RPMI8226 (cell line): ENCODE data around the gene SERPINA12.
"Not testable (repeated sequence)": the region's sequence is repeated elsewhere in the genome, so short reads cannot be mapped to it uniquely, and the experiment has no call there.

ENCODE experiments used
- DNase-seq: peaks from one replicate; pipeline ENCODE4 v3.0.0-alpha.2; 2015

SERPINA12 gene

GRCh38 chr14:94535506-94535905 lies 26.2 kb upstream of the SERPINA12 start:
- no peak for DNase-seq

GRCh38 chr14:94532447-94532846 lies 23.2 kb upstream of the SERPINA12 start:
- no peak for DNase-seq

DNA sequence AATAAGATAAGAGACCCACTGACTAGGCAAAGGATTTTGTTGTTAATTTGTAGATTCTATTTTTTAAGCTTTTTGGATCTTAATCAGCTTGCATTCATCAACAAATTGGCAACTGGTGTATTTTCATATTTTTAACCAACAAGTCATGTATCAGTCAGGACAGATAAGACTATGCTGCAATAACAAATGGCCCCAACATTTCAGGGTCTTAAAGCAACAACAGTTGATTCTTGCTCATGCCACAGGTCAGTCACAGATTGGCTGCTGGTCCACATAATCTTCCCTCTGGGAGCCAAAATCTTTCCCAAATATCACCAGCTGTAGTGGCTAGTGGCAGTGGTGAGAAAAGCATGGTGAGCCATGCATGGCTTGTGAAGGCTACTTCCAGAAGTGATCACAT lies 21.9 kb upstream of the SERPINA12 start:
- DNase-seq: no peak

DNA sequence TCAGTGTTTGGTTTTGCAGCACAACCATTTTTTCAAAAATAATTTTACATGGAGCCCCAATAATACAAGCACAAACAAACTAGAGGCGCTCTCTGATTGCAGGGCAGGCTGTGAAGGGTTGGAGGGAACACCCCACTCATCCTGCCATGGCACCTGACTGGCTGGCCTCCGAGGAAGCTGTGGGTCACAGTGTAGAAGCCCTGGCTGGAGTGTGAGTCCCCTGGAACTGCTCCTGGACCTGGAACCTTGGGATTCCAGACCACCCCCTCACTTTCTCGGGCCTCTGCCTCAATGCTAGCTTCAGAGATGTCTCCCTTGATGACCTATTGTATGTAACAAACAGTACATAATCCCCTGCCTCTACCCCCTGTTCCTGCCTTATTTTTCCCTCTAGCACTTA lies 14.8 kb upstream of the SERPINA12 start:
- DNase-seq: no peak

DNA sequence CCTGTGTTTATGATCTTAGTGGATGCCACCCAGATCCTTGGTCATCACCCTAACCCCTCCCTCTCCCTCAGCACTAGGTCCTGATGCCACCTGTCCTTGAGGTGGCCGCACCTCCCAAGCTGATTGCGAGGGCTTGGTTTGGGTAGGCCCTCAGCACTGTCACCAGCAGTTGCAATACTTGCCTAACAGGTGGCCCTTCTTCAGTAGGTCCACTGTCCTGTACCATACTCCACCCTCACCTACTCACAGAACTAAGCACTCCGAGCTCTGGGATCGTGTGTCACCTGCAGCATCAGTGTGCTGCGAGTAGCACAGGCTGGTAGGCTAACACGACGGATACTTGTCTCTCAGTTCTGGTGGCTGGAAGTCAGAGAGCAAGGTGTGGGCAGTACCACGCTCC lies 14.0 kb upstream of the SERPINA12 start:
- DNase-seq: no peak

DNA sequence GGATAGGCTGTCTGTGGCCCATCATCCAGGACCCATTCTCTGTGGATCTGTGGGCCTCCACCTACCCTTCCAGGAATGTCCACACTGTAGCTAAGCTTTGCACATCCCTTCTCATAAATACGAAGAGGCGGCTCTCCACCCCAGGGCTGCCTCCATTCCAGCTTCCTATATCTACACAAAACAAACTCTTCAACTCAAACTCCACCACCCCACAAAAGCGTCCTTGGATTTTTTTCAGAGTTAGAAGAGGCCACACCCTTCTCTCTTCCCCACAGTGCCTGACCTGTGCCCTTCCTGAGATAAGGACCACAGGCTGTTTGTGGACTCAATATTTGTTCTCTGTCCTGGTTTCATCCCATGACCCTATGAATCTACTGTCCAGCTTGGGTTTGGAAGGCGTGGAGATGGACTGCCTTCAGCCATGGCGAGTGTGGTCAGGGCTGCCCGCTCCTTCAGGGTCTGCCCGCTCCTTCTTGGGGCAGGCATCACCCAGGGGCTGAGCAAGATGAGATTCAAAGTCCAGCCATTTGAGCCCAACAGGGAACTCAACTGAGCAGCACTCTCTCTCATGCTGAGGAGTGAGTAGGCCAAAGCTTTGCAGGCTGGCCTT lies 13.0 kb upstream of the SERPINA12 start:
- no peak for DNase-seq

DNA sequence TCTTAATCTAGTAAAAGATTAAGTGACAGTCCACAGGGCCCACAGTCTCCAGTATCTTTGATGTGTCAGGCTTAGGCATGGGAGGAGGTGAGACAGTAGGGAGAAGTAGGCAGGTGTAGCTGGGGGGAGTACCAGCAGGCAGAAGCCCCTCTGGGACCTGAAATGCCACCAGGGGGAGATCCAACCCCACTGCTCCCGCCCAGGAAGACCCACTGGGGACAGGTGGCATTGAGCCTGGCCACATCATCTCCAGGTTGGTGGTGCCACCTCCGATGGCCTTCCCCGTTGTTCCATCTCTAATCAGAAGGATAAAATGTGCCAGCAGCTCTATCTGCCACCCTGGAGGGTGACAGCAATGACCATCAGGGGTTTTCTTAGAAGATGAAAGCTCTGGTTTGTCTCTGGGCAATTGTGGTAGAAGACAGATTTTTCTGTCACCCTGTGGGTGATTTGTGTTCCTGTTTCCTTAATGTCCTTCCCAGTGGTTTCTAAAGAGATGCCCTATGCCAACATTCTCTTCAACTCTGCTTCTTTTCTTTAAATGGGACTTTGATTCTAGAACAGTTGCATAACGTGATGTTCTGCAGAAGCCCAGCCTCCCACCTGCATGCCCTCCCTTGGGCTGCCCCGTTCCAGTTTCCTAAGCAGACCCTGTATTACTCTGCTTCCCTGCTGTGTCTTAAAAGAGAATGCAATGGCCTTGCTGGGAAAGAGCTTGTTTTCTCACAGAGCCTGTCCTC lies 12.3 kb upstream of the SERPINA12 start:
- DNase-seq: no peak

GRCh38 chr14:94517641-94518257 lies 8.5 kb upstream of the SERPINA12 start:
- DNase-seq: no peak

- no peak for DNase-seq
Measured at GRCh38 chr14:94517248-94517640, 8.0 kb upstream of the SERPINA12 start.

DNA sequence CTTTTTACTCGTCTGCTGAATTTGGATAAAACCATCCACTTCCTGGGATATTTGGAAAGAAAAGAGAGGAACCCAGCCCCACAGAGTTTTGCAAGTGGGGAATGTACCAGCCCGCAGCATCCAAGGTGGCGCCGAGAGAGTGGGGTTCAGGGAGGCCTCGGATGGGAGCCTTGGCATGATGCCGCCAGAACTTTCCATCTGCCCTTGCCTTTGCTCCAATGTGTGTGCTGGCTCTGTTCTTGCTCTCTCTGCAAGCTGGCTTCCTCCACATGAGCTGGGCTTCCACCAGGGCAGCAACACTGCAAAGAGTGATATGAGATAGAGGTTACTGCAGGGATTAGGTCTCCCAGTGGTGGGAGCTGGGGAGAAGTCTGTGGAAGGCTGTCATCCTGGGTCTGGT lies 6.6 kb upstream of the SERPINA12 start:
- no peak for DNase-seq

GRCh38 chr14:94515426-94515825 lies 6.2 kb upstream of the SERPINA12 start:
- DNase-seq: no peak

GRCh38 chr14:94514351-94514750 lies 5.1 kb upstream of the SERPINA12 start:
- DNase-seq: no peak

DNA sequence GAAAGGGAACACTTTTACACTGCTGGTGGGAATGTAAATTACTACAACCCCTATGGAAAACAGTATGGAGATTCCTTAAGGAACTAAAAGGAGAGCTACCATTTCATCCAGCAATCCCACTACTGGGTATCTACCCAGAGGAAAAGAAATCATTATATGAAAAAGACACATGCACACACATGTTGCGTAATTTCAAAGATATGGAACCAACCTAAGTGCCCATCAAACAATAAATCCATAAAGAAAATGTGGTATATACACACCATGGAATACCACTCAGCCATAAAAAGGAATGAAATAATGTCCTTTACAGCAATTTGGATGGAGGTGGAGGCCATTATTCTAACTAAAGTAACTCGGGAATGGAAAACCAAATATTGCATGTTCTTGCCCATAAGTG lies 1.2 kb upstream of the SERPINA12 start:
- DNase-seq: not testable (repeated sequence)

- DNase-seq: no peak
Measured at GRCh38 chr14:94505641-94506040, 3.6 kb downstream of the SERPINA12 start.

DNA sequence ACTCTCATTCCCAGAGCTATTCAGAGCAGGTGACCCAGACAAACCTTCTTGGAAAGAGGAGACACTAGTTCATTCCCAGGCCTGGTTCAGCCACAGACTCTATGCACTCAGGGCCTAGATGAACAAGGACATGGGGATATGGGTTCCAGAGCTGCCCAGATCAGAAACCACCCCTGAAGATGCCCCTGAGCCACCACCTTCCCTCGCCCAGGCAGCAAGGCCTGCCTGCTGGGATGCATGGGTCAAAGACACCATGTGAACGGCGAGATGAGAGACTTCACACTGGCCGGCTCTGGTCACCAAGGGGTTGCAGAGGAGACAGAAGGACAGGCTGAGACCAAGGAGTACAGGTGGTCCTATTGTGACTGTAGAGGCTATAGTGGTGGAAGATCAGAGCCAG lies 4.1 kb downstream of the SERPINA12 start:
- DNase-seq: no peak

GRCh38 chr14:94501588-94502516 lies 7.4 kb downstream of the SERPINA12 start:
- DNase-seq: no peak

GRCh38 chr14:94500264-94500663 lies 9.0 kb downstream of the SERPINA12 start:
- DNase-seq: no peak

DNA sequence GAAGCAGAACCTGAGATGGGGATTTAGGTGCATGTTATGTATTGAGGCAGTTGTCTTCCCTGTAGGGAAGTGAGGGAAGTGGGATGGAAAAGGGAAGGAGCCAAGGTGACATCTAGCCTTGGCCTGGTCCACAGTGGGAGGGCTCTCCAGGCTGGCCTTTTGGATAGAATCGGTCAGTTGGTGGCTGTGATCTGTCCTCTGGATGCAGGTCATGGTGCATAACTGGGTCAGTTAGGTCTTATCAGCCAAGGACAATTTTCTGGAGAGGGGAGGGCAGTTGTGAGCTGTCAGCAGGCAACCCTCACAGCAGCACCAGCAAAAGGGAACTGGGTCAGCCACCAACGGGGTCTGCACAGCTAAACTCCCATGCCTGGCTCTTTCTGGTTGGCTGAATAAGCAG lies 9.6 kb downstream of the SERPINA12 start:
- no peak for DNase-seq

DNA sequence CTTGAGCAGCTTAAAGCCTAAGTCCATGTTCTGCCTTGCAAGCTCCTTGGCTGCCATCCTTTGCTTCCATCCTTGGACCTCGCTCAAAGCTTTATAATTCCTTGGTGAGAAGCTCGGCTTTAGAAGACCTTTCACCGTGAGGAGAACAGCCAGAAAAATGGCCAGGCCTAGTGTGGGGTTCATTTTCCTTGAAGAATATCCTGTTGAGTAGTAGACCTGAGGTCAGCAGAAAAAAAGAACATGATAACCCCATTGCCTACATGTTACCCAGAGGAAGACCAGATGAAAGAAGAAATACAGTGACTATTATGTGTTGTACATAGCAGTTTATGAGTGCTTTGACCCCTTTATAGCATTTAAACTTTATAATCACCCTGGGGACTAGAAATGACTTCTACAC lies 11.1 kb downstream of the SERPINA12 start:
- DNase-seq: no peak

DNA sequence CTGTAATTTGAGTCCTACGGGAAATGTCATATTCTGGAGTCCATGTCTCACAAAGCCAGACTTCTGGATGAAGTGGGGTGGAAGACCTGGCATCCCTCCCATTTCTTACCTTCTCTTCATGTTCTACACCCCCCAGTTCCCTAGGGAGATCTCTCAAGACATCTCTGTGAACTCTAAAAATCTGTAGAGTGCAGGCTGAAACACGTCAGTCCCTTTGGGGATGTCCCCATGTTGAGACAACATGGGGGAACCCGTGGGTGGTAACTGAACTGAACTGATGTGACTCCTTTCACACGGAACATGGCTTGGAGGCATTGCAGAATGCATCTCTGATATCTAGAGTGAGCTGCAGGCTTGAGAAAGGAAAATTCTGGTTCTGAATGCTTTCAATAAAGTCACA lies 15.2 kb downstream of the SERPINA12 start:
- no peak for DNase-seq

- DNase-seq: no peak
Measured at GRCh38 chr14:94491511-94491910, 17.8 kb downstream of the SERPINA12 start.

DNA sequence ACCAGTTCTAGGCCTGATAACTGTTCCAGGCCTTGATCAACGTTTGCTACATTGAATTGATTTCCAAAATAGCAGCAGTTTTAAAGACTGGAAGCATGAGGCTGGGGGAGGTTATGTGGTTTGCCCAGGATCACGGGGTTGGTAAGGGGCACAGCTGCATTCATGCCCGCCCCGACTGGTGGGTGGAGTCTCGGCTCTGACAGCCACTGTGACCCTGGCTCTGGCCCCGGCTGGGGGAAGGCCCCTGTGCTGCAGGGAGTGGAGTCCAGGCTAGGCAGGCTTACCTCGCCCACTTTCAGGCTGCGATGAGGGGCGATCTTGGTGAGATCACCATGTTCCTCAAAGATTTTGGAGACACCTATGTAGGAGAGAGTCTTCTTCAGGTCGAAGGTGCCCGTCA lies 19.9 kb downstream of the SERPINA12 start:
- DNase-seq: no peak

DNA sequence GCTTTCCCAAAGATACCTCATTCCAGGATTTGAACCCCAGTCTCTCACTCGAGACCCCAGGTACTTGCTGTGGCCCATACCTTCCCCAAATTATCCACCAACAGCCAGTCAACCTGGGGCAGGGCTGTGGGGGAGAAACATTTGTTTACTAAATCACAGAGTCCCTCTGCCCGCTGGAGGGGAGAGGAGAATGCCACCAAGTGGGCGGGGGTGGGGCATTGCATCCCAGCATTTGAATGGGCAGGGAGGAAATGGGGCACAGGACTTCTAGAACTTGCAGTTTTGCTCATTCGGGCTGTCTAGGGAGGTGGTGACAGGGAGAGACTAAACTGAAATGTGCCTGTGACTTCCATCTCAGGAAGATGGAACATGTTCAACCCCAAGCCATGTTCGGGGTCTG lies 22.4 kb downstream of the SERPINA12 start:
- DNase-seq: no peak
